ENCODE measurements around the gene HDAC8.
A peak's percentile ranks its signal among the peaks of the same experiment; 100 is the strongest.
"Not testable (repeated sequence)": the region's sequence is repeated elsewhere in the genome, so short reads cannot be mapped to it uniquely, and the experiment has no call there.

Gene HDAC8

DNA sequence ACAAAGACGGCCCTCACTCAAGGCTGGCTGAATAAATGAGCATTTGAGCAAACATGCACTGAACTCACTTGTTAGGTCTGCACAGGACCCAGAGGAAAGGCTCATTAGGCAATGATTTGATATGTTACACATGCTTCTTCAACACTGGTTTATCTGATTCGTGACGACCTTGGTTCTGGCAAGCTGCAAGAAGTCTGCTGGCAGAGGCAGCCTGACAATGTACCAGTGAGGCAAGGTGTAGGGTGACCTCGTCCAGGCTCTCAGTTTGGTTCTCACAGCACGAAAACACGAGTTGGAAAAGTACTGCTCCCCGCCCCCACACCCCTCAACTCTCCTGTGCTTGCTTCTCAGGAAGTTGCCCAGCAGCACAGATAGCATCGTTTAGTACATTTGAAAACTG is 203.8 kb downstream of the HDAC8 start:
- no peak for DNase-seq

DNA sequence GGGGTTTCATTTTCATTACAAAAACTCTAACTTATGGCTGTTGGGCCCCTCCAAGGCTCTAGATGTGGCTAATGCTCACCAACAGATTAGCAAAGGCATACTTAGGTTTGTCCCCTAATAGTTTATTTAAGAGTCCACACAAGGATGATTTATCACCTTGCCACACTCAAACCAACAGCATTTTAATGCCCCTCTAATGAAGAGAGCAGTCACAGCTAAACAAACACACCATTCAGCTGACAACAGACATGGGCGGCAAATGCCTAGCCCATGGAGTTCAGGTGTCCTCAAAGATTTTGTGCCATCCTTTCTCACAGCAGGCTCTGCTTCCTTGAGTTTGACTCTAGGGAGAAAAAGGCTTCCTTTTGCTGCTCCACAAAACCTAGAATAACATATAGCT is 205.1 kb downstream of the HDAC8 start:
- no peak for DNase-seq

DNA sequence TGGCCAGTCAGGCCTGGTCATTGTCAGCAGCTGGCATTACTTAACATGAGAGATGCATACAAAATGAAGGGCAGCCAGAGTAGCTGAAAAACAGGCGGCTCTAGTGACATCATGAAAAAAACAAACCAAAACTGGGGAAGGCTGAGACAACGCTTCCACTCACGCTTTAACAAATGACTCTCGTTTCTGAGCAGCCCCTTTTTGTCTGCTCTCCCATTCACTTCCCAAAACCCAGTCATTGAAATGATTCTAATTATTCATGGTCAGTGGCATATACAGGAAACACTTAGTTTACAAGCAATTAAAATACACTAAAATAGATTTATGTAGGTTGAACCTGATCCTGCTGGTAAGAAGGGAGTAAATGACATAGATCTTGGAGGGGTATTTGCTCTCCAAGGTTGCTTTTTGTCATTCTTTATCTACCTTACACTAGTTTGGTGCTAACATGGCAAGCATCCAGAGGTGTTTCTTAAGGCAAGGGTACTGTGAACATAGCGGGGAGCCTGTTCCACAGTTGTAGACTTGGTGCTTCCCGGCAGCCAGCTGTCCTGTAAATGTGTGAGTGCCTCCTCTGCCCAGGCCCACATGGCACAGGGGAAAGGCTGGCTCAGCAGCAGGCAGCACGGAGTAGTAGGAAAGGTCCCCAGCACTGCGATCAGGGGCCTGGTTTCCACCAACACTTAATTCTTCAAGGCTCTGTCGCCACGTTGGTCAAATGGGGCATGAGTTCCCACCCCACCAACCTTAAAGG is 205.8 kb downstream of the HDAC8 start:
- DNase-seq = no peak

DNA sequence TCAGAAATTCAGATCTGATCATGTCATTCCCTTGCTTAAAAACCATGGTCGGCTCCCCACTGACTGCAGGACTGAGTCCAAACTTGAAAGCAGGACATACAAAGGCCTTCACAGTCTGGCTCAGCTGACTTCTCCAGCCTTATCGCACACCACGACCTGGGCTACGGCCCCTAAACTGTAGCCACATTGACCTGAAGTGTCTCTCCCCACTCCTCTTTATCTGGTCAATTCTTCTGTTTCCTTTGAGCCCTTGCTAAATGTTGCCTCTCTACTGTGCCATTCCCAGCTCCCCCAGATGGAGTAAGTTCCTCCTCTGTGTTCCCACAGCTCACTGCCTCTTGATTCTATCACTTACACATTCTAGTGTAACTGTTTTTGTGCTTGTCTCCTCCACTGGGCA is 206.5 kb downstream of the HDAC8 start:
- no peak for DNase-seq

DNA sequence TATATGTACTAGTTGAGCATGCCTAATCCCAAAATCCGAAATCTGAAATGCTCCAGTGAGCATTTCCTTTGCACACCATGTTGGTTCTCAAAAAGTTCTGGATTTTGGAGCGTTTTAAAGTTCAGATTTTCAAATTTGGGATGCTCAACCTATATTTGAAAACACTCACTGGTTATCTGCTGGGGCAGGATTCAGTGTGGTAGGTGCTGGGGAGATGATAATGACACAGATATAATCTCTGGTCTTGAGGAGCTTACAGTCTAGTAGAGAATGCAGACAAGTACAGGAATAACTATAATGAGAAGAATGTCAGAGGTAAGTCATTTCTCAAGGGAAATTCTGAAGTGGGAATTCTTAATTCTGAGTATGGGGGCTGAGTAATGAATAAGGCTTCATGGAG is 207.5 kb downstream of the HDAC8 start:
- DNase-seq = no peak

DNA sequence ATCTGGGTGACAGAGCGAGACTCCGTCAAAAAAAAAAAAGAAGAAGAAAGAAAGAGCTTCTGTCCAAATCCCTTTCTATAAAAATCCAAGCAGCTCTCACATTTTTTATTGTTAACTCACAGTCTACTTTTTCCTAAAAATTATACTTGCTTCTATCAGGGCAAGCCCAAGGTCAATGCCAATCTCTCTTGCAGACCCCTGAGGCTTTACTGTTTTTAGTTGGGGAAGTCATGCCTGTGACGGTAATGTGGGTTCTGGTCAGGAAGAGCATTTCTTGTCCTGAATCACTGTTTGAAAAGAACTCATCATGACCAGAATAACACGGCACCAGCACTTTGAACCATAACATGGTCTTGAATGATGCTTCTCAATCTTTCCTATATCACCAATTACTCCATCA is 212.3 kb downstream of the HDAC8 start:
- DNase-seq = no peak

DNA sequence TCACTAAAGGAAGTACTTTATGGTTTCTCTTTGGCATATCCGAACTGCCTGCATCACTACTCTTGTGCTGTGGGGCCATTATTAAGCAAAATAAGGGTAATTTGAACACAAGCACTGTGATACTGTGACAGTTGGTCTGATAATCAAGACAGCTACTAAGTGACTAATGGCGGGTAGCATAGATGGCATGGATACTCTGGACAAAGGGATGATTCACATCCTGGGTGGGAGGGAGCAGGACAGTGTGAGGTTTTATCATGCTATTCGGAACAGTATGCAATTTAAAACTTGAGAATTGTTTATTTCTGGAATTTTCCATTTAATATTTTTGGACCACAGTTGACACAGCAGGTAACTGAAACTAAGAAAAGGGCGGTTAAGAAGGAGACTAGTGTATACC is 214.3 kb downstream of the HDAC8 start:
- DNase-seq = peak; percentile 51

DNA sequence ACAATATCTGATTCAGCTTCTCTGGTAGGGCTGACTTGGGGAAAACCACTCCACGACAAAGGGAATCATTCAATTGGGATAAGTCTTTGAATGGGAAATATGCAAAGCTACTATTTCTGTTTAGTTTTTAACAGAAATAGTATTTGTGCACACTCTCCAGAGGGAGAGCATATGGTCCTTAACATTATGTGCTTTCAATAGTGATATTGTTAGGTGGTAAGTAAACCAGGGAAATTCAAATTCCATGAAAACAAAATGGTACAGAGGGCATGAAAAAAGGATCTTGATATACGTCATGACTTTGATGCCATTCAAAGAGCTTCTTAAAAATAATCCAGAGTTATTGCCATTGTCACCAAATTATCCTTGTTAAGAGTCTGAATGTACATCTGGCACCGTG is 219.9 kb downstream of the HDAC8 start:
- DNase-seq = no peak

DNA sequence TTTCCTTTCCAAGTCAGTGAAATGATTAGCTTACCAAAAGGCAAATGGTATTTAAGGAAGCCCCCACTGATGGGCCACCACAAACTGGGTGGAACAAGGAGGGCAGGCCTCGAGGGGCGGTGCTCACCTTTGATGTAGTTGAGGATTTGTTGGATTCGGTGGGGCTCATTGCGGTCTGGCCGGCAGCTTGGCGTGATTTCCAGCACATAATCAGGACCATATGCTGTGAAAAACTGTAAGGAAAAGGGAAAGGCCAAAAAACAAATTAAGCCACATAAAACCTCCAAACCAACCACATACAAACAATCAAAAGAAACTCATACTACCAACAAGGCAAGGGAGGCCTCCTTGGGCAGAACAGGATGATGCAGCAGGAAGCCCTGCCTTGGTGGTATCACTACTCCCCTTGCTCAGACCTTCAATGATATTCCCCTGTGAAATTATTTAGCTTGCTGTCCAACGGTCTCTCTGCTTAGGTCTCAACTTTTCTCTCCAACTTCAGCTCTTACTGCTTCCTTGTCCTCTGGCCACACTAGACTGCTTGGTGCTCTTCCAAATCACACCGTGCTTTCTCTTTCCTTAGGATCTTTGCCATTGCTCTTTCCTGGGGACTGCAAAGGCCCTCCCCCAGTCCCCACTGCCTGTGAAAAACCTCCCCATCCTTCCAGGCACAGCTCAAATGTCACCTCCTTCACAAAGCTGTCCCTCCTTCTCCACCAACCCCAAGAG is 220.9 kb downstream of the HDAC8 start:
- DNase-seq = no peak

DNA sequence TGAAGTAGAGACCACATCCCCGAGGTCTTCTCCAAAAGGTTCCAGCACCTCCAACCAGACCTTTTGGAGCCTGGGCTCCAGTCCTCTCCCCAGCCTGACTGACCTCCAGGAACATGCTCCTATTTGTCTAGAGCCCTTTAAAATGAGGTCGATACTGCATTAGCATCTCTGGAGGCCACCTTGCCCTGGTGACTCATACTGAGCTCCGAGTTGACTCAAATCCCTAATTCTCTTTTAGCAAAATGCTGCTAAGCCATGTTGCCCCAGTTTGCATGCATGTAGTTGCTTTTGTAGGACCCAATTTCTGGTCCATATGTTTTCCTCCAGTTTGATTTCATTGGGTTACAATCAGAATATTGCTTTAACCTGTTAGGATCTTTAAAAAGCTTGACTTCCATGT is 223.5 kb downstream of the HDAC8 start:
- no peak for DNase-seq

DNA sequence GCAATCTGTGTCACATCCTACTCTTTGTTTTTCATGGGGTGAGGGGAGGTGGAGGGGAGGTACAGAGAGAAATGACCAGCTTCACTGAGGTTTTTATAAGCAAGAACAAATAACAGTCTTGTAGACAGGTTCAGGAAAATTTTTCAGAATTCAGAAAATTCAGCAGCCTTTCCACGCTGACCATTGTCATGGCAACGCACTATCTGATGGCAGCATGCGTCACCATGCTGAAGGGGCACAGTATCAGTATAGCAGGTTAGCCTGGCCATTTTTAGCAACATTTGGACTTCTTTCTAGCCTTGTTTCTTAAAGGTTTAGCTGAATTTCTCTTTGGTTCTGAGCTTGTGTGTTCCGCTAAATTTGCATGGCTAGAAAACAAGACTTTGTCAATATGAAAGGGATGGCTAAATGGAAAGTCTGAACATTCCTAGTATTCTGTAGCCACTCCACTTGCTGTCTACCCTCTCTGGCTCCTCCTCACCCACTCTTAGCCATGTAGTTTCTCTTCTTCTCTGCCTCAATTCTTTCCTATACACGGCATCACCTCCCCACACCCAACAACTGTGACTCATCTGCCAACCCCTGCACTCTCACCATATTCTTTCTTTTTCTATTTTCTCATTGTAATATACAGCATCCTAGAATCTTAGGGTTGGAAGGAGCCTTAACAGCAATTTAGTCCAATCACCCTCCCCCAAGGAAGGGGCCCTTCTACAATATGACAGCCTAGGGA is 224.2 kb downstream of the HDAC8 start:
- no peak for DNase-seq

DNA sequence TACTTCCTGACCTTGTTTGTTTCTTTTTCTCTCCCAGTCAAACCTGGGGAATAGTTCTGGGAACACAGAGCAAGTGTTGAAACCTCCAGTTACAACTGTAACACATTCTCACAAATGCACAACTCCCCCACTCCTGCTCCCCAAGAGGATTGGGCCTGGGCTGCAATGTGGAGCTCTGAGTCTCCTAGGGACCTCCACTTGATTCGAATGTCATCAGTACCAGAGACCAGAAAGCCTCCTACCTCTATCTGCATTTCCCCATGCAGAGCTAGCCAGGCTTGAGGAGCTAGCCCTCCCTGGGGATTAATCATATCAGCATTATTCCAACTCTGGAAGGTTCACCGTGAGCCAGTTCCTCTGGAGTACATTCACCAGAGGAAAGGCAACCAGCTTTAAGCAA is 225.3 kb downstream of the HDAC8 start:
- DNase-seq = no peak

DNA sequence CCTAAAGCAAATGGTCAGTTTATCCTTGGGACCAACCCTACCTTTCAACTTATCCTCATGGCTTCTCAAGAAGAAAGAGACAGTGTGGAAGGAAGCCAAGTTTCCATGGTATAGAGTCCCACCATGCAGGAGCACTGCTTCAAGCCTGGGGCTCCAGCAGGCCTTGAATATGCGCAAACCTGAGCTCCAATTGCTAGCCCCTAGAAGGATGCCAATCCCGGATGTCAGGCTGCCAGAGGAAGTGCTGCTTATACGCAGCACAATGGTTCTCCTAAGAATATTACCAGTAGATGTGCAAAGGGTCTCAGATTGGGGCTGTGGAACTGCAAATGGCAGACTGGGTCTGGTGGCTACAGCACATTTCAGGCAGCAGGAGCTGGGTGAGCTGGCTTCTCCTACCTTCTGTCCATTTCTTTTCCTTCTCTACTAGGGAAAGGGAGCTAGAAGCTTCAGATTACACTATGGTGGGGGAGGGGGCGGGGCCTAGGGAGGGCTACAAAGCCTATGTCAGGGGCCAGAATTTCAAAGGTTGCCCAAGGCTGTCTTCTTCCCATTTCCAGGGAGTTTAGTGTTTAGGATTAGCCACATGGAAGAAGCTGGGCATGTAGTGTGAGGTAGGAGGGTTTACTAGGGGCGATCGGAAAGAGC is 226.2 kb downstream of the HDAC8 start:
- DNase-seq = no peak

DNA sequence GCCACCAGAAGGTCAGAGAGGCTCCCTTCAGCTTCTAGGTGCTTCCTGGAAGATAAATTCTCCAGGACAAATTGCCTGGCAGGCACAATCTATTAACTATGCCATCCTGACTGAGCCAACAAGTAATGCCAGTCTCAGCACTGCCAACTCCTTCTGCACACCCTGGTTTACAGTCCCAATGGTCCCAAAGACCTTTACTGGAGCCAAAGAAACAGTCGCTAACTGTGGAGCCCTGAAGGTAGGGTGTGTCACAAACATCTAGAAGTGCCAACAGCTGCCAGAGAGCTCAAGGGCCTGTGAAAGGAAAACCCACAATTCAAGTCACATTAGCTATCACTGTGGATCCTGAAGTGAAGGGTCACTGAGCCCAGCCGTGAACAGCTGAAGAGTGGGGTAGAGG is 232.0 kb downstream of the HDAC8 start:
- DNase-seq = no peak

DNA sequence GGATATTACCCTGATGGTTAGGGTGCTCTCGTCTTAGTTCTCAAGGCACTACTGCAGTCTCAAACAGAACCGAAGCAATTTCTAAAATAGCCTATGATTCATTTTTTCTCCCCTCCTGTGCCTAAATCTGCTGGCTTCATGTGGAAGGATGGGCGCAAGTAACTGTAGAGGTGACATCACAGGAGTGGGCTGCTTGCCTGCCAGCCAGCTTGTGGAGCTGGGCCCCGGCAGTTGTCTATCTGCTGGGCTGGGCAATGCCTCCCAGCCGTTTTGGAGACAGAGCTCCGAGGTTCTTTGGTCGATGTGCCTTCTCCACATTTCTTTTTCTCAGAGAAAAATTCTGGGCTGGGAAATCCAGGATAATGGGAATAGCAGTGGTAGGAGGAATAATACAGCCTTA is 232.6 kb downstream of the HDAC8 start:
- DNase-seq = no peak

DNA sequence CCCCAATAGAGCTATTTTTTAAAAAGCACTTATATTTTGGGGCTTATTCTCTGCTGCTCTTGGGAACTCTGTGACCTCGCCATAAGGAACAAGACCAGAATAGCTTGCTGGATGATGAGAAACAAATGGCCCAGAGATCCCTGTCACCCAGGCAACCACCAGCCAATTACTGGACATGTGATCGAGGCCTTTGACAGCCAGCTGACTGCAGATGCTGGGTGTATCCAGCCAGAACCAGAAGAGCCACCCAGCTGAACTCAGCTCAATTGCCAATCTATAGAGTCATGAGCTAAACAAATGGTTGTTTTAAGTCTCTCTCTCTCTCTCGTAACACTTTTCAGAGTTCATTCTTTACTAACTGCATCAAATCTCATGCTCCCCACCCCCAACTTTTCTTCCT is 242.5 kb downstream of the HDAC8 start:
- no peak for DNase-seq

DNA sequence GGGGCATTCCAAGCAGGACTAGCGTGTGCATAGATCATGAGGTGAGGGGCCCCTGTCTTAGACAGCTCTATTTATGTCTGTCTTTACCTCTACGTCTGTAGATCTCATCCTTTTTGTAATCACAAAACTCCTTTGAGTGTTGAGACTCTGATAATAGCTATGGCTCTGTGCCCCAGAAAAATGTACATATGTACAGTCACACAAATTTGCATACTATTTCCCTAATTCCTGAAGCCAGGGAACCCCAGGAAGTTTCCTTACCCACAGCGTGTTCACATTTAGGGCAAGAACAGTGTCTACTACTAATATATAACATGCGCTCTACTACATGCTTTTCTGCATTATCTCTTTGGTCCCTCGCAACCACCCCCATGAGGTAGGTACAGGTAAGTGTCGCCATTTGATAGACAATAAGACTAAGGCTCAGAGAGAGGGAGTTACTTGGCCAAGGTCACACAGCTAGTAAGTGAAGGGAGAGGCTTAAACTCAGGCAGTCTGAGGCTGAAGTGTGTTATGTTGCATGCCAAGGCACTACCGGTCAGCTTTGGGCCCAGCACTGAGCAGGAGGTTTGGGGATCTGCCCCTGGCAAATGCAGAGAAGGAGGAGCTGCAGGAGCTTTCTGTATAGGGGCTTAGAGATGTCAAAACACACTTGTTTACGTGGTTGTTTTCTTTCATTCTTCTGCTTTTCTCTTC is 245.9 kb downstream of the HDAC8 start:
- no peak for DNase-seq

DNA sequence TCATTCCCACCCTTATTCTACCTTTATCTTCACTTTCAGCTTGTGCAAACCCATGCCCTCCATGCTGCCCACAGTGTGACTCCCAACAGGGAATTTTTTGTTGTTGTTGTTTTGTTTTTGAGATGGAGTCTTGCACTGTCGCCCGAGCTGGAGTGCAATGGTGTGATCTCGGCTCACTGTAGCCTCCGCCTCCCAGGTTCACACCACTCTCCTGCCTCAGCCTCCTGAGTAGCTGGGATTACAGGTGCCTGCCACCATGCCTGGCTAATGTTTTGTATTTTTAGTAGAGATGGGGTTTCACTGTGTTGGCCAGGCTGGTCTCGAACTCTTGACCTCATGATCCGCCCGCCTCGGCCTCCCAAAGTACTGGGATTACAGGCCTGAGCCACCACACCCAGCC is 253.0 kb downstream of the HDAC8 start:
- not testable (repeated sequence) for DNase-seq

DNA sequence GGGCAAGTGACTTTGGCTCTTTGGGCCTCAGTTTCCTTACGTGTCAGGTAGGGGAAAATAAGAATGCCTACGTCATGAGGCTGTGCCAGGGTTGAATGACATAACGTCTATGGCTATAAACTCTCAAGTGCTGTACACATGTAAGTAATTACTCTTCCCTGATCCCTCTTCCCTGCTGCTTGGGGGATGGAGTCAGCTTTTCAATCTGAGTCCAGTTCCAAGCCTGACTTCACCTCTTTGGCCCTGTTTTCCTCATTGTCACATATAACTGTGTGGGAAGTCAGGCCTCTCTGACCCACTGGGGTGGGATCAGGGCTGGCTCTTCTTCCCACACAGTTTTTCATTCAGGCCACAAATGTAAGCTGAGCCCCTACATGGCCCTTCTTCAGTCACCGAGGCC is 255.5 kb downstream of the HDAC8 start:
- DNase-seq = no peak

DNA sequence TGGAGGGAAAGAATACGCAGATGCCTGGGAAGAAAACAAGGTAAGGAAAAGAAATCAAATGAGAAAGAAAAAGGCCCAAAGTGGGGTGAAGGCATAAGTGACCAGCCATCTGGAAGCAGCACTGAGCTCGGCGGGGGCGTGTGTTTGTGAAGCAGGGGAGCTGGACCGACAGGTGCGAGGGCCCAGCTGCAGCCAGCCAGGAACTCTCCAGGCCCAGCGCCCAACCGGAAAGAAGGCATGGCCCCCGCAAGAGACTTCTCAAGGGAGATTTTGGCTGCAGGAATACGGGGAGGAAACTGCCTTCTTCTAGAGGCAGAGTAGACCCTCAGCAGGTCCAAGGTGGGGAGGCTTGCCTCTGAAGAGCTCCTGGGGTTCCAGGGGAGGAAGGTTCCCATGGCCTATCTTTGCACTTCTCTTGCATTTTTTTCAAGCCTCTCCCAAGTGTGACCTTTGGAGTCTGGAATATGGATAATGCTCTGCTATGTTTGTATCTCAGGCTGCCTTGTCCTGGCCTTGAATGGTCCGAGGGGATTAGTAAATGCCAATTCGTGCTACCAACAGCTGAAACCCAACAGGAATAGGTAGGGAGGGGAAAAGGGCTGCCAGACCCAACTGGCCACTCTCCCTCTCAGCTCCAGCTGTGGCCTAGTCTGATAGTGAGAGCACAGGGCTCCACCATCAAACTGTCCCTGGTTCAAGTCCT is 256.1 kb downstream of the HDAC8 start:
- DNase-seq = no peak

DNA sequence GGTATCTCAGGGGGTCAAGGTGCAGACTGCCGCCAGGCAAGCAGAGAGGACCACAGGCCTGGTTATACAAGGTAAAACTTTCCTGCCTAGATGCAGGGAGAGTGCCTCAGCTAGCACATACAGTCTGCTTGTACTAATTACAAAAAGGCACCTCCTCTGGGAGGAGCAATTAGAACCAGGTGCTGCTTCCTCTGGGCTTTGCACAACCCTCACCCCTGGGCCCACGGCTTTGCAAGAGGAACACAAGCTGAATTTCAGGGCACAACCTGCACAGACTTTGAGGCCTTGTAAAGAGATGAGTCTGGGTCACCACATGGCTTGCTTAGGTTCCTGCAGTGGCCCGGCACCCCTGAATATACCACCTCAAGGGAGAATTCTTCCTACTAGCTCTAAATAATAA is 257.8 kb downstream of the HDAC8 start:
- no peak for DNase-seq
